Measurements from ENCODE around the gene LRRC57.

Gene LRRC57

GRCh38 chr15:42549741-42550392 lies 1.3 kb upstream of the LRRC57 start:
- DNase-seq (ENCODE audit: low spot score), result no peak

GRCh38 chr15:42549032-42549491 lies 469 bp upstream of the LRRC57 start:
- DNase-seq (ENCODE audit: low spot score), result peak; percentile 82

GRCh38 chr15:42547918-42548248 lies 710 bp downstream of the LRRC57 start:
- no peak for DNase-seq (ENCODE audit: low spot score)

- DNase-seq (ENCODE audit: low spot score), result no peak
These were observed 3.6 kb downstream of the LRRC57 start for GRCh38 chr15:42544853-42545629.

- DNase-seq (ENCODE audit: low spot score), result no peak
These were observed 15.3 kb downstream of the LRRC57 start for GRCh38 chr15:42533246-42533645.

- DNase-seq (ENCODE audit: low spot score), result no peak
These were observed 19.6 kb downstream of the LRRC57 start for GRCh38 chr15:42528970-42529369.

GRCh38 chr15:42523331-42523730 lies 25.3 kb downstream of the LRRC57 start:
- DNase-seq (ENCODE audit: low spot score), result no peak

- DNase-seq (ENCODE audit: low spot score), result no peak
These were observed 37.6 kb downstream of the LRRC57 start for GRCh38 chr15:42511007-42511391.

- DNase-seq (ENCODE audit: low spot score), result no peak
These were observed 38.2 kb downstream of the LRRC57 start for GRCh38 chr15:42510258-42511006.

- DNase-seq (ENCODE audit: low spot score), result no peak
These were observed 40.3 kb downstream of the LRRC57 start for GRCh38 chr15:42508263-42508690.

GRCh38 chr15:42507514-42507913 lies 41.1 kb downstream of the LRRC57 start:
- no peak for DNase-seq (ENCODE audit: low spot score)

- peak; percentile 19 for DNase-seq (ENCODE audit: low spot score)
These were observed 44.0 kb downstream of the LRRC57 start for GRCh38 chr15:42504631-42505030.

GRCh38 chr15:42503825-42504224 lies 44.8 kb downstream of the LRRC57 start:
- peak; percentile 21 for DNase-seq (ENCODE audit: low spot score)

- DNase-seq (ENCODE audit: low spot score), result no peak
These were observed 46.1 kb downstream of the LRRC57 start for GRCh38 chr15:42502477-42502876.

GRCh38 chr15:42499858-42500609 lies 48.6 kb downstream of the LRRC57 start:
- no peak for DNase-seq (ENCODE audit: low spot score)

GRCh38 chr15:42498212-42499068 lies 50.2 kb downstream of the LRRC57 start:
- DNase-seq (ENCODE audit: low spot score), result no peak

GRCh38 chr15:42495361-42496212 lies 53.0 kb downstream of the LRRC57 start, which contains the start of gene SNAP23:
Gene SNAP23 (plus strand): TSS chr15:42495634. CDS start chr15:42511847, 16,213 bp downstream.
- DNase-seq (ENCODE audit: low spot score), result peak; percentile 90

GRCh38 chr15:42494998-42495360 lies 53.6 kb downstream of the LRRC57 start:
- no peak for DNase-seq (ENCODE audit: low spot score)

- DNase-seq (ENCODE audit: low spot score), result peak; percentile 26
These were observed 54.9 kb downstream of the LRRC57 start for GRCh38 chr15:42493679-42494078.

GRCh38 chr15:42491539-42492225 lies 56.9 kb downstream of the LRRC57 start:
- DNase-seq (ENCODE audit: low spot score), result no peak

Data from NAMALWA (cell line).